OCI-LY3 (cell line): ENCODE measurements around the gene CILP2.

Experiments used
- H2AFZ ChIP-seq: fragments of 200-600, 300-600 bp; shearing (Covaris generic); 2 replicates; pipeline ENCODE4 v1.6.0; 2014; ENCODE audit warnings: antibody characterized with exemption, low read depth, low read length
- H3K27ac ChIP-seq: fragments of 200-600, 300-600 bp; sonication (generic); 2 replicates; pipeline ENCODE4 v1.5.1; 2014; ENCODE audit warnings: mild to moderate bottlenecking, low read length, moderate library complexity, mixed read lengths
- H3K27me3 ChIP-seq: fragments of 200-600, 300-600 bp; sonication (generic); 2 replicates; pipeline ENCODE4 v1.6.1; 2014; ENCODE audit warnings: low read depth, low read length, mixed read lengths
- H3K36me3 ChIP-seq: fragments of 200-600, 300-600 bp; sonication (generic); replicated peaks from 2 replicates; pipeline ENCODE3; 2014; ENCODE audit warnings: low read depth, low read length, mixed read lengths
- H3K4me1 ChIP-seq: fragments of 300-600, 200-600 bp; sonication (generic); 2 replicates; pipeline ENCODE4 v1.6.1; 2014; ENCODE audit warnings: low read length, mixed read lengths
- H3K4me2 ChIP-seq: fragments of 200-600, 300-600 bp; sonication (generic); 2 replicates; pipeline ENCODE4 v1.6.1; 2014; ENCODE audit warnings: low read length, mixed read lengths
- H3K4me3 ChIP-seq: fragments of 300-600, 200-600 bp; sonication (generic); 2 replicates; pipeline ENCODE4 v1.5.1; 2014; ENCODE audit warnings: antibody characterized with exemption, mild to moderate bottlenecking, low read length, moderate library complexity
- H3K79me2 ChIP-seq: fragments of 300-600, 200-600 bp; shearing (Covaris generic); 2 replicates; pipeline ENCODE4 v1.6.1; 2014; ENCODE audit warnings: mild to moderate bottlenecking, low read length, mixed read lengths
- H3K9ac ChIP-seq: fragments of 300-600, 200-600 bp; shearing (Covaris generic); 2 replicates; pipeline ENCODE4 v1.6.0; 2014; ENCODE audit warnings: mild to moderate bottlenecking, low read length, moderate library complexity
- H3K9me3 ChIP-seq: fragments of 200-600, 300-600 bp; shearing (Covaris generic); 2 replicates; pipeline ENCODE4 v1.6.1; 2014; ENCODE audit warnings: low read length, mixed read lengths; ENCODE audit not compliant: insufficient read depth
- H4K20me1 ChIP-seq: fragments of 200-600, 300-600 bp; sonication (generic); 2 replicates; pipeline ENCODE4 v1.6.1; 2016; ENCODE audit warnings: low read length, mixed read lengths; ENCODE audit not compliant: insufficient read depth
- EZH2phosphoT487 ChIP-seq: fragments of 200-600 bp; shearing (Covaris generic); IDR thresholded peaks from 2 replicates; pipeline ENCODE4 v1.6.1; 2018; ENCODE audit warnings: antibody characterized with exemption, mixed run types, low read depth
- TF ChIP-seq, protein P1 (sequence below): fragments of 200-600, 300-600 bp; sonication (generic); IDR thresholded peaks from 2 replicates; pipeline ENCODE4 v1.5.1; 2014; ENCODE audit warnings: antibody characterized with exemption, low read length, low read depth

The CILP2 gene

GRCh38 chr19:19499272-19499995 lies 38.6 kb upstream of the CILP2 start:
- Histone ChIP-seq H3K79me2 (peaks cover under 1% of the 10 kb centered on the region; the same call in 1 of the 2 replicates), H3K27me3 (no peaks in the 10 kb centered on the region), H3K4me2 (no peak overlapping the region), H3K27ac (no peak overlapping the region), H3K36me3 (peaks cover 56% of the 10 kb centered on the region), H3K4me1 (no peaks in the 10 kb centered on the region; the same call in 1 of the 2 replicates), H2AFZ (no peak overlapping the region), H3K9me3 (no peaks in the 10 kb centered on the region), H4K20me1 (no peaks in the 10 kb centered on the region), H3K4me3 (no peak overlapping the region), H3K9ac (no peak overlapping the region)
- TF ChIP-seq, protein P1, sequence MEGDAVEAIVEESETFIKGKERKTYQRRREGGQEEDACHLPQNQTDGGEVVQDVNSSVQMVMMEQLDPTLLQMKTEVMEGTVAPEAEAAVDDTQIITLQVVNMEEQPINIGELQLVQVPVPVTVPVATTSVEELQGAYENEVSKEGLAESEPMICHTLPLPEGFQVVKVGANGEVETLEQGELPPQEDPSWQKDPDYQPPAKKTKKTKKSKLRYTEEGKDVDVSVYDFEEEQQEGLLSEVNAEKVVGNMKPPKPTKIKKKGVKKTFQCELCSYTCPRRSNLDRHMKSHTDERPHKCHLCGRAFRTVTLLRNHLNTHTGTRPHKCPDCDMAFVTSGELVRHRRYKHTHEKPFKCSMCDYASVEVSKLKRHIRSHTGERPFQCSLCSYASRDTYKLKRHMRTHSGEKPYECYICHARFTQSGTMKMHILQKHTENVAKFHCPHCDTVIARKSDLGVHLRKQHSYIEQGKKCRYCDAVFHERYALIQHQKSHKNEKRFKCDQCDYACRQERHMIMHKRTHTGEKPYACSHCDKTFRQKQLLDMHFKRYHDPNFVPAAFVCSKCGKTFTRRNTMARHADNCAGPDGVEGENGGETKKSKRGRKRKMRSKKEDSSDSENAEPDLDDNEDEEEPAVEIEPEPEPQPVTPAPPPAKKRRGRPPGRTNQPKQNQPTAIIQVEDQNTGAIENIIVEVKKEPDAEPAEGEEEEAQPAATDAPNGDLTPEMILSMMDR, result no peak
- TF ChIP-seq EZH2phosphoT487, result no peak

DNA sequence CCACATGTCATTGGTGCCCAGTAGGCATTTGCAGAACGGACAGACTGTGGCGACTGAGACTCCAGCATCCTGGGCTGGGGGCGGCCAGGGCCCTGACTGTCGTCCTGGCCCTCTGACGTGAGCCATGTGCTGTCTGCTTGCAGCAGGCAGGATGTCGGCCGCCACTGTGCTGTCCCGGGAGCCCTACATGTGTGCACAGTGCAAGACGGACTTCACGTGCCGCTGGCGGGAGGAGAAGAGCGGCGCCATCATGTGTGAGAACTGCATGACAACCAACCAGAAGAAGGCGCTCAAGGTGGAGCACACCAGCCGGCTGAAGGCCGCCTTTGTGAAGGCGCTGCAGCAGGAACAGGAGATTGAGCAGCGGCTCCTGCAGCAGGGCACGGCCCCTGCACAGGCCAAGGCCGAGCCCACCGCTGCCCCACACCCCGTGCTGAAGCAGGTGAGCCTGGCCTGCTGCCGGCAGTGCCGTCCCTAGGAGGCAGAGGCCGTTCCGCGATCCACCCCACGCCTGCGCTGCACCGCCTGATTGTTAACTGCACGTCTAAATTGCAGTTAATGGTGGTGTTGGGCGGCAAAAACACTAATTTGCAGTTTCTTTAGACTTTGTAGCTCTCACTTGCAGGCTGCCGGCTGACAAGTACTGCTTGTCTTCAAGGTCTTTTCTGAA lies 37.0 kb upstream of the CILP2 start:
- H3K27me3 ChIP-seq, result no peaks in the 10 kb centered on the region
- TF ChIP-seq, protein P1, result no peak
- no peak for TF ChIP-seq EZH2phosphoT487

DNA sequence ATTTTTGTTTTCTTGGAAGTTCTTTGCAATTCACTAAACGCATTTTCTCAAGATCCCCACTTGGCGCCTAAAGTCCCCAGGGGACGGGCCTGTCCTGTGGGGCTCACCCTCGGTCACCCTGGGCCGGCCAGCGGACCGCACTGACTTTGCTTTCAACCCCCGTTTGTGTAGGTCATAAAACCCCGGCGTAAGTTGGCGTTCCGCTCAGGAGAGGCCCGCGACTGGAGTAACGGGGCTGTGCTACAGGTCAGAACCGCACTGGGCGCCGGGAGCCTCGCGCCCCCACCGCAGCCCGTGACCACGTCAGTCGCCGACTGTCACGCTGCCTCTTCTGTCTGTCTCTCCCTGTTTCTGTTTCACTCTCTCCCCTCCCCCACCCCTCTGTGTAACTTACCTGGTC lies 36.3 kb upstream of the CILP2 start:
- H3K36me3 ChIP-seq, result peaks cover 58% of the 10 kb centered on the region
- H3K9ac ChIP-seq, result no peak overlapping the region
- H3K4me2 ChIP-seq, result no peak overlapping the region
- H3K27me3 ChIP-seq, result no peaks in the 10 kb centered on the region
- no peaks in the 10 kb centered on the region for H3K4me1 ChIP-seq
- H3K27ac ChIP-seq, result no peak overlapping the region
- TF ChIP-seq, protein P1, result no peak
- TF ChIP-seq EZH2phosphoT487, result no peak
- H3K79me2 ChIP-seq, result no peaks in the 10 kb centered on the region; the same call in 1 of the 2 replicates
- H4K20me1 ChIP-seq, result no peaks in the 10 kb centered on the region
- no peak overlapping the region for H2AFZ ChIP-seq
- no peak overlapping the region for H3K4me3 ChIP-seq
- no peaks in the 10 kb centered on the region for H3K9me3 ChIP-seq

More for the DNA sequence above, 37.0 kb upstream of the CILP2 start:
- H3K27ac ChIP-seq, result no peak overlapping the region
- peaks cover 54% of the 10 kb centered on the region for H3K36me3 ChIP-seq
- H2AFZ ChIP-seq, result no peak overlapping the region
- no peaks in the 10 kb centered on the region for H3K9me3 ChIP-seq
- no peaks in the 10 kb centered on the region for H3K4me1 ChIP-seq
- no peak overlapping the region for H3K4me2 ChIP-seq
- H3K79me2 ChIP-seq, result no peaks in the 10 kb centered on the region; the same call in 1 of the 2 replicates
- no peaks in the 10 kb centered on the region for H4K20me1 ChIP-seq
- H3K4me3 ChIP-seq, result no peak overlapping the region
- H3K9ac ChIP-seq, result no peak overlapping the region

- Histone ChIP-seq H3K4me3 (no peak overlapping the region), H3K4me2 (no peak overlapping the region), H3K36me3 (peaks cover 58% of the 10 kb centered on the region), H3K27ac (no peak overlapping the region), H3K27me3 (no peaks in the 10 kb centered on the region), H3K9me3 (no peaks in the 10 kb centered on the region), H2AFZ (no peak overlapping the region), H4K20me1 (no peaks in the 10 kb centered on the region), H3K79me2 (no peaks in the 10 kb centered on the region; the same call in 1 of the 2 replicates), H3K9ac (no peak overlapping the region), H3K4me1 (no peaks in the 10 kb centered on the region)
- TF ChIP-seq, protein P1, result no peak
- no peak for TF ChIP-seq EZH2phosphoT487
These were observed 35.8 kb upstream of the CILP2 start for GRCh38 chr19:19502281-19502680.
